CD14-positive monocyte (primary cell): ENCODE measurements around the gene AMIGO3. TPM values are rescaled to one million over a fixed set of nuclear protein-coding genes. Genes with fewer than 3 reads are reported as not detected.

Source experiments
- DNase-seq, 3 donors: peaks; one replicate each; pipeline ENCODE4 v3.0.0-alpha.2; 2011 to 2022
- H2AFZ ChIP-seq: 2 replicates; pipeline ENCODE4 v1.6.0; 2012; ENCODE audit warnings: mild to moderate bottlenecking, low read depth, low read length, inconsistent platforms; ENCODE audit not compliant: insufficient read depth, poor library complexity, severe bottlenecking
- H3K27ac ChIP-seq, 2 donors: 1 replicate in 1 of 2; 2 replicates in 1 of 2; pipeline ENCODE4 v1.5.1; 2012 to 2013; ENCODE audit warnings: low read length in 2 of 2, control low read depth in 1 of 2, inconsistent platforms in 1 of 2, low read depth in 1 of 2, mild to moderate bottlenecking in 1 of 2
- H3K27me3 ChIP-seq, 2 donors: one replicate each; pipeline versions ENCODE4 v1.6.0 to v1.6.1; 2011 to 2013; ENCODE audit warnings: low read length in 2 of 2; ENCODE audit not compliant: control insufficient read depth in 2 of 2, insufficient read depth in 2 of 2
- H3K36me3 ChIP-seq, 2 donors: replicated peaks in 1 of 2; 1 replicate in 1 of 2; 2 replicates in 1 of 2; pipeline versions ENCODE4 v1.5.1 to v1.6.1; 2012 to 2013; ENCODE audit warnings: low read length in 2 of 2, control low read depth in 1 of 2, inconsistent platforms in 1 of 2, mild to moderate bottlenecking in 1 of 2; ENCODE audit not compliant: insufficient read depth in 2 of 2, control insufficient read depth in 1 of 2
- H3K4me1 ChIP-seq, 2 donors: 1 replicate in 1 of 2; 2 replicates in 1 of 2; pipeline versions ENCODE4 v1.5.1 to v1.6.1; 2012 to 2013; ENCODE audit warnings: low read length in 2 of 2, control low read depth in 1 of 2, inconsistent platforms in 1 of 2, mild to moderate bottlenecking in 1 of 2, moderate library complexity in 1 of 2; ENCODE audit not compliant: insufficient read depth in 2 of 2, control insufficient read depth in 1 of 2
- H3K4me2 ChIP-seq: replicated peaks from 2 replicates; pipeline ENCODE3; 2012; ENCODE audit warnings: low read length, moderate library complexity, mild to moderate bottlenecking; ENCODE audit not compliant: poor library complexity, severe bottlenecking; ENCODE audit errors: extremely low read depth
- H3K4me3 ChIP-seq, 3 experiments: fragments of 200-600 bp in 1 of 3; sonication (generic) in 1 of 3; replicated peaks in 1 of 3; 1 replicate in 2 of 3; 2 replicates in 1 of 3; pipeline ENCODE4 v1.5.1; 2011 to 2013; ENCODE audit warnings: low read length in 3 of 3, mild to moderate bottlenecking in 3 of 3, control low read depth in 2 of 3, low read depth in 2 of 3, inconsistent platforms in 1 of 3, moderate library complexity in 1 of 3
- H3K79me2 ChIP-seq: 2 replicates; pipeline ENCODE4 v1.6.0; 2012; ENCODE audit warnings: mild to moderate bottlenecking, control low read depth, inconsistent platforms, low read length, moderate library complexity; ENCODE audit not compliant: insufficient read depth
- H3K9ac ChIP-seq: 2 replicates; pipeline ENCODE4 v1.6.0; 2017; ENCODE audit warnings: low read length, mild to moderate bottlenecking; ENCODE audit not compliant: insufficient read depth, poor library complexity, severe bottlenecking
- H3K9me3 ChIP-seq, 2 donors: replicated peaks in 1 of 2; 1 replicate in 1 of 2; 2 replicates in 1 of 2; pipeline versions ENCODE4 v1.5.1 to v1.6.1; 2012 to 2013; ENCODE audit warnings: low read length in 2 of 2, control low read depth in 1 of 2; ENCODE audit not compliant: control insufficient read depth in 1 of 2, insufficient read depth in 1 of 2
- H4K20me1 ChIP-seq: 2 replicates; pipeline ENCODE4 v1.6.0; 2012; ENCODE audit warnings: mild to moderate bottlenecking, low read length, control low read depth, moderate library complexity; ENCODE audit not compliant: insufficient read depth
- H3K27ac Mint-ChIP-seq, 7 donors: one replicate each; pipeline ENCODE4 v1.8.0; 2020; ENCODE audit warnings: mild to moderate bottlenecking in 7 of 7, mixed read lengths in 7 of 7, moderate library complexity in 6 of 7, inconsistent platforms in 2 of 7
- H3K27me3 Mint-ChIP-seq, 3 donors: one replicate each; pipeline ENCODE4 v1.8.0; 2021 to 2022; ENCODE audit warnings: low read depth in 3 of 3, mild to moderate bottlenecking in 3 of 3, mixed read lengths in 3 of 3, moderate library complexity in 3 of 3, inconsistent platforms in 1 of 3
- H3K36me3 Mint-ChIP-seq, 2 donors: one replicate each; pipeline ENCODE4 v1.8.0; 2020; ENCODE audit warnings: mixed read lengths in 2 of 2, inconsistent platforms in 1 of 2, mild to moderate bottlenecking in 1 of 2
- H3K4me1 Mint-ChIP-seq: one replicate; pipeline ENCODE4 v1.8.0; 2020; ENCODE audit warnings: mild to moderate bottlenecking, mixed read lengths
- H3K4me3 Mint-ChIP-seq, 2 donors: one replicate each; pipeline ENCODE4 v1.8.0; 2020; ENCODE audit warnings: mild to moderate bottlenecking in 2 of 2, mixed read lengths in 2 of 2, moderate library complexity in 1 of 2
- H3K9me3 Mint-ChIP-seq, 7 donors: one replicate each; pipeline ENCODE4 v1.8.0; 2020 to 2022; ENCODE audit warnings: mixed read lengths in 7 of 7, mild to moderate bottlenecking in 6 of 7, moderate library complexity in 6 of 7, inconsistent platforms in 2 of 7
- CTCF ChIP-seq: fragments of 200-600 bp; IDR thresholded peaks from one replicate; pipeline ENCODE4 v1.8.0; 2022; ENCODE audit warnings: antibody characterized with exemption, mild to moderate bottlenecking
- WGBS: methylation state at CpG from one replicate; pipeline ENCODE4 v1.1.5; 2013; ENCODE audit warnings: missing lambda C conversion rate; ENCODE audit not compliant: insufficient coverage; 5-methylcytosine and 5-hydroxymethylcytosine counted together
- intact Hi-C, 2 donors: fragments of 100-400 bp; cut with micrococcal nuclease; formaldehyde crosslinking; loops; one replicate each; pipeline versions ENCODE4 v1.15.0 to v1.15.1; 2023
- polyA plus RNA-seq, 3 donors: library from polyadenylated mRNA; depleted of rRNA in 1 of 3; unstranded in 2 of 3; stranded (reverse) in 1 of 3; fragments of 300-500 nt in 2 of 3; fragments of >200 nt in 1 of 3; fragmentation: Illumina TruSeq in 2 of 3; gene quantifications; 1 replicate in 2 of 3; 2 replicates in 1 of 3; pipeline ENCODE4 v1.2.3, GENCODE V29; 2012 to 2021

Gene AMIGO3
- polyA plus RNA-seq, 3 donors: 0.96 TPM; not detected in 2

GRCh38 chr3:49757197-49757596 is 37.7 kb upstream of the AMIGO3 start:
- intact Hi-C loops: no loop called here
- Mint-ChIP-seq H3K4me3 (no peak overlapping the region), H3K27me3 (no peaks in the 10 kb centered on the region), H3K9me3 (peaks cover 0 to 2% (median 0%) of the 10 kb centered on the region in 7 donors), H3K4me1 (peaks cover 13% of the 10 kb centered on the region), H3K27ac (peak overlapping the region in 1 of 7 donors; percentile 47), H3K36me3 (peaks cover 16 to 38% of the 10 kb centered on the region in 2 donors)
- Histone ChIP-seq H3K9me3 (no peaks in the 10 kb centered on the region), H3K9ac (no peak overlapping the region), H3K27ac (no peak overlapping the region), H2AFZ (no peak overlapping the region), H3K4me2 (no peak overlapping the region), H3K36me3 (peaks cover 0 to 16% of the 10 kb centered on the region in 2 donors), H3K79me2 (peaks cover 89% of the 10 kb centered on the region), H3K27me3 (no peaks in the 10 kb centered on the region), H3K4me1 (peaks cover 0 to 5% of the 10 kb centered on the region in 2 donors), H3K4me3 (no peak overlapping the region), H4K20me1 (peaks cover 99% of the 10 kb centered on the region)
- TF ChIP-seq CTCF: no peak
- 100% methylated on average over 1 of the region's 2 CpGs for WGBS
- no peak for DNase-seq

- peaks cover 0 to 2% (median 0%) of the 10 kb centered on the region in 7 donors for H3K9me3 Mint-ChIP-seq
- Histone ChIP-seq H3K4me3 (no peak overlapping the region), H3K27ac (no peak overlapping the region), H3K9me3 (no peaks in the 10 kb centered on the region), H4K20me1 (peaks cover 100% of the 10 kb centered on the region), H2AFZ (no peak overlapping the region), H3K4me1 (no peaks in the 10 kb centered on the region), H3K79me2 (peaks cover 81% of the 10 kb centered on the region), H3K36me3 (peaks cover 0 to 20% of the 10 kb centered on the region in 2 donors), H3K9ac (no peak overlapping the region), H3K4me2 (no peak overlapping the region), H3K27me3 (no peaks in the 10 kb centered on the region)
- intact Hi-C loops: no loop called here
- no peak for TF ChIP-seq CTCF
- H3K4me1 Mint-ChIP-seq: peaks cover 8% of the 10 kb centered on the region
- DNase-seq: no peak
- no peak overlapping the region for H3K4me3 Mint-ChIP-seq
- no CpG with 5 or more reads among the region's 1 CpG for WGBS
- H3K27ac Mint-ChIP-seq: peak overlapping the region in 1 of 7 donors; percentile 77
- H3K36me3 Mint-ChIP-seq: peaks cover 16 to 32% of the 10 kb centered on the region in 2 donors
- H3K27me3 Mint-ChIP-seq: no peaks in the 10 kb centered on the region
Observed at GRCh38 chr3:49756036-49756435, 36.6 kb upstream of the AMIGO3 start.
